Measurements from ENCODE around the gene TAS1R3.
"Not testable (repeated sequence)": the region's sequence is repeated elsewhere in the genome, so short reads cannot be mapped to it uniquely, and the experiment has no call there.

TAS1R3 gene

DNA sequence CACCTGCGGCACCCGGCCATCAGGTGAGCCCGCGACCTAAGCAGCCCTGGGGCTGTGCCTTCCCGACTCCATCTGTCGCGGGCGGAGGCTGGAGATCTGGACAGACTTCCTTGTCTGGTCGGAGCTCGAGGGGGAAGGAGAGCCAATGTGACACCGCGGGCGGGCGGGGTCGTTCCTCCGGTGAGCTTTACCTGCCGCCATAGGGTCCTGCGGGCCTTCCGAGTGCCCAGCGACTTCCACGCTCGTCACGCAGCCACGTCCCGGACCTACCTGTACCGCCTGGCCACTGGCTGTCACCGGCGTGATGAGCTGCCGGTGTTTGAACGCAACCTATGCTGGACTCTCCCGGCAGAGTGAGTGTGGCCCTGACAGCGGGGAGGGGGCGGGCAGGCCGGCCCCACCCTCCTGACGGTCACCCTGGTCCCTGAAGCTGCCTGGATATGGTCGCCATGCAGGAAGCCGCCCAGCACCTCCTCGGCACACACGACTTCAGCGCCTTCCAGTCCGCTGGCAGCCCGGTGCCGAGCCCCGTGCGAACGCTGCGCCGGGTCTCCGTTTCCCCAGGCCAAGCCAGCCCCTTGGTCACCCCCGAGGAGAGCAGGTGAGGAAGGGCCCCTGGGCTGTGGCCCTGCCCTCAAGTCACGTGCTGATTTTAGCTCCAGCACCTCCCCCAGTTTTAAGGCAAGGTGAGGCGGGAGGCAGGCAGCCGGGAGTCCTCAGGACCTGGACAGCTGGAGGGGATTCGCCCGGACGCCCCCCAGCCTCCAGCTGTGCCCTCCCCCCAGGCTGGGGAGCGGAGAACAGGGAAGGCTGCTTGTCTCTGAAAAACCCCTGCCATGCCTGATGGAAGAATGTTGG, 21.6 kb upstream of the TAS1R3 start:
- DNase-seq, result peak; percentile 43

DNA sequence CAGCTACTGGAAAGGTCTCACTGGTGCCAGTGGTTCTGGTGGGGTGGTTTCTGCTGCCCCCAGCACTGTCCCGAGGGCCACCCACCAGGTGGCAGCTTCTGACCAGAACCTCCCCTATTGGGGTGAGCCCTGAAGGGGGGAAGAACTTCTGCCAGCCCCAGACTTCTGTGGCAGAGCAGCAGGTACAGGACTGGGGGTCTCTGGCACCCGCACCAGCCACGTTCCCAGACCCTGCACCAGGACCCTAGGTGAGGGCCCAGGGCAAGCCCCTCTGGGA, 21.0 kb upstream of the TAS1R3 start:
- no peak for DNase-seq

GRCh38 chr1:1310476-1311053, 20.5 kb upstream of the TAS1R3 start:
- DNase-seq, result no peak

- no peak for DNase-seq
Measured at GRCh38 chr1:1311107-1312104, 19.7 kb upstream of the TAS1R3 start.

DNA sequence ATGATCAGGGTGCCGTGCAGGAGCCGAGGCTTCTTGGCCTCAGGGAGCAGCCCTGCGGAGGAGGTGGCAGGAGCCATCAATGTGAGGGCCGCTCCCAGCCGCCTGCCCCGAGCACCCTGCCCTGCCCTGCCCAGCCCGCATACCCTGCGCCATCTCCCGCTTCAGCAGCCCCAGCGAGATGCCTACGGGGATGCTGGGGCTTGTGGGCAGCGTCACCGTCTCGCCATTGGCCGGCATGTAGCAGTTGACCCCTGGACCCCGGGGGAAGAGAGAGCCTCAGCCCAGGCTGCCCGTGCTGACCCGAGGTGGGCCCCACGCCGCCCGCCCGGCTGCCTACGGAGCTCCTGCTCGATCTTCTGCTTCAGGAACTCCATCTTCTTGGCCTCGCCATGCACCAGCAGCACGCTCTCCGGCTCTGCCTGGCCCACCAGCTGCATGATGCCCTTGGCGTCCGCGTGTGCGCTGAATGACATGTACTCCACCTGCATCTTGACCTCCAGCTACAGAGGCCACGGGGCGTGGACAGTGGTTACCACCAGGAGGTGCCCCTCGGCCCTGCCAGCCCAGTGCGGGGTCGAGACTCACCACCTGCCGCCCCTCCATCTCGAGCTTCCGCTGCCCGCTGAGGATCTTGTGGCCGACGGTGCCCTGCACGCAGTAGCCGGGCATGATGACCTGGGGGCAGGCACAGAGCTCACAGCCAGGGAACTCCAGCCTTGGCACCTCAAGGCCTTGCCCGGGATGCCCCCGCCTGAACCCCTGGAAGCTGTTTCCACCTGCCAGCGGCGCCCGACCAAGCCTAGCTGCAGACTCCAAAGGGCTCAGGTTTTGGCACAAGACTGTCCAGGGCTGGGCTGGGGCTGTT, 18.4 kb upstream of the TAS1R3 start:
- DNase-seq, result no peak

- DNase-seq, result no peak
Measured at GRCh38 chr1:1313500-1314236, 17.4 kb upstream of the TAS1R3 start.

DNA sequence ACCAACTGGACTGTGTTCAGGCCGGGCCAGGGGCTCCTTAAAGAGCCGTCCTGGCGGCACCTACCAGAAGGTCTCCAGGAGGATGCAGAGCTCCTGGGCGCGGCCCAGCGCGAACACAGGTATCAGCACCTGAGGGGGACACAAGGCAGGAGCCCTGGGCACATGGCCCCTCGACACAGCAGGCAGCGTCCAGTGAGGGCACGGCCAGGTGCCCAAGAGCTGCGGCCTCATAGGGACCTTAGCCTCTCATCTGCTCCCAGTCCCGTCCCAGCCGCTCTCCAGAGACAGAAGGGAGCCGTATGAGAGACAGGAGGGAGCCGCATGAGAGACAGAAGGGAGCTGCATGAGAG, 16.9 kb upstream of the TAS1R3 start:
- DNase-seq, result no peak

DNA sequence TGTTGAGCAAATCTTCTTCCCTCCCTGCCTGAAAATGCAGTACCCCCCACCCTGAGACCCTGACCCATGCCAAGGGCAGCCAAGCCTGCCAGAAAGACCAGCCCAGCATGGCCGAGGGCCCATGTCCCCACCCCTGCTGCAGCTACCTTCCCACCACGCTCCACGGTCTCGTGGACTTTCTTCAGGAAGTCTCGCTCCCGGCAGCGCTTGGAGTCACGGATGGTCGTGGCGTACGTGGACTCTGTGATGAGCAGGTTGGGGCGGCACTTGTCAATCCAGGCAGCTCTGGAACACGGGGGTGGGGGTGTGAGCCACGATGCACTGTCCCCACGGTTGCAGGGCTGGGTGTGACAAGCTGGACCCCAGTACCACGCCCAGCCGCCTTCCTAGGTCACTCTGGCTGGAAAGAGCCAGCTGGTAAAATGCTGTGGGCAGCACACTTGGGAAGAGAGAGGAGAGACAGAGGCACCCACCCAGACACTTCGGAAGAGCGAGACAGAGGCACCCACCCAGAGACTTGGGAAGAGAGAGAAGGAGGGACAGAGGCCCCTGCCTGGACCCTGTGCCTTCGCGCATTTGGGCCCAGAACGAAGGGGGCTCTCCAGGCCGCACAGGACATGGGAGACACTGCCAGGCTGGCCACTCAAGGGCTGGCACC, 16.3 kb upstream of the TAS1R3 start:
- no peak for DNase-seq

GRCh38 chr1:1315435-1315954, 15.6 kb upstream of the TAS1R3 start:
- DNase-seq, result no peak

DNA sequence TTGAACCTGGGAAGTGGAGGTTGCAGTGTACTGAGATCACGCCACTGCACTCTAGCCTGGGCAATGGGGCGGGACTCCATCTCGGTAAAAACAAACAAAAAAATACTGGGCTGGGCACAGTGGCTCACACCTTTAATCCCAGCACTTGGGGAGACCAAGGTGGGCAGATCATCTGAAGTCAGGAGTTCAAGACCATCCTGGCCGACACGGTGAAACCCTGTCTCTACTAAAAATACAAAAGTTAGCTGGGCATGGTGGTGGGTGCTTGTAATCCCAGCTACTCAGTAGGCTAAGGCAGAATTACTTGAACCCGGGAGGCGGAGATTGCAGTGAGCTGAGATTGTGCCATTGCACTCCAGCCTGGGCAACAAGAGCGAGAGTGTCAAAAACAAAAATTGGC, 14.9 kb upstream of the TAS1R3 start:
- not testable (repeated sequence) for DNase-seq

GRCh38 chr1:1317420-1317819, 13.7 kb upstream of the TAS1R3 start:
- DNase-seq, result no peak

DNA sequence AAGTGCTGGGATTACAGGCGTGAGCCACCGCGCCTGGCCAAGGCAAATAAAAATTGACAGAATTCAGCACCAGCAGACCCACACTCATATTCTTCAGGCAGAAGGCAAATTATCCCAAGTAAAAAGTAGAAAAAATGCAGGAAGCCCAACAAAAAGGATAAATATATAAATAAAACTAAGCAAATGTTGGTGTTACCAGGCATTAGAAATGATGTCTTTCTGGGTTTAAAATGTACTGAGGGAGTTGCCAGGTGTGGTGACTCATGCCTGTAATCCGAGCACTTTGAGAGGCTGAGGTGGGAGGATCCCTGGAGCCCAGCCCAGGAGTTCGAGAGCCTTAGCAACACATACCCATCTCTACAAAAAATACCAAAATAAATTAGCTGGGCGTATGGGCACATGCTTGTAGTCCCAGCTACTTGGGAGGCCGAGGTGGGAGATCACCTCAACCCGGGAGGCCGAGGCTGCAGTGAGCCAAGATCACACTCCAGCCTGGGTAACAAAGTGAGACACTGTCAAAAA, 12.9 kb upstream of the TAS1R3 start:
- DNase-seq, result no peak

- DNase-seq, result no peak
Measured at GRCh38 chr1:1318777-1319645, 12.1 kb upstream of the TAS1R3 start.

- no peak for DNase-seq
Measured at GRCh38 chr1:1319646-1319941, 11.5 kb upstream of the TAS1R3 start.

GRCh38 chr1:1320666-1321448, 10.2 kb upstream of the TAS1R3 start:
- DNase-seq, result no peak

DNA sequence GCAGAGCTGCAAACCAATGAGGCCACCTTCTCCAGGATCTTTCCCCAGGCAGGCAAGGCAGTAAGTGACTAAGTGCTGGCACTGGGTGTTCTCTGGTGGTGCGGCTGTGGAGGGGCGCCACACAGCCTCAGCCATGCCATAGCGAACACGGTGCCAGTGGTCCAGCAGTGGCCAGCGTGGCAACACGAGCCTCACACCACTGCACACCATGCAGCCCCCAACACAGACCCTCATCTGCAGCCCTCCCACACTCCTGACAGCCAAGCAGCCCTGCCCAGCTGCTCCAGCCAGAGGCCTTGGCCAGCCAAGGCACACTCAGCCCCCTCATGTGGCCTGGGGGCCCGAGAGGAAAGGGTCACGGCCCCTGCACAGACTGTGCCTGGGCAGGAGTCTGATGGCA, 9.6 kb upstream of the TAS1R3 start:
- no peak for DNase-seq

DNA sequence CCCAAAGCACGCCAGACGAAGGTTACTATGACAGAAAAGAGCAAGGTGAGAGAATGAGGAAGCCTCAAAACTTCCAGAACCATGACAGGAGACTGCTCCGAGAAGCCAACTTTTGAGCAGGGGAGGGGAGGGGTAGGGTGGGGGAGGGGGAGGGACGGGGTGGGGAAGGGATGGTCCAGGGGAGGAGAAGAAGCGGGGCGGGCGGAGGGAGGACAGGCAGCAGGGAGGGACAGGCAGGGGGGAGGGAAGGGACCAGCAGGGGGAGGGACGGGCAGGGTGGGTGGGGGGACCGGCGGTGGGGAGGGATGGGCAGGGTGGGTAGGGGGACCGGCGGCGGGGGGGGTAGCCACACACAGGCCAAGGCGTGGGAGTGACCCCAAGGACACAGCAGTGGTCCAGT, 8.7 kb upstream of the TAS1R3 start:
- no peak for DNase-seq

GRCh38 chr1:1322952-1323351, 8.1 kb upstream of the TAS1R3 start:
- DNase-seq, result no peak

GRCh38 chr1:1324084-1324523, 7.0 kb upstream of the TAS1R3 start:
- DNase-seq, result no peak
